GM23248 (cell line): ENCODE measurements around the gene SETD7. TPM values are rescaled to one million over a fixed set of nuclear protein-coding genes. Genes with fewer than 3 reads are reported as not detected.

Experiments used
- DNase-seq: peaks from one replicate; pipeline ENCODE4 v3.0.0-alpha.2; 2015
- H2AFZ ChIP-seq: fragments of 200-600 bp; sonication (generic); 2 replicates; pipeline ENCODE4 v1.6.1; 2016; ENCODE audit warnings: antibody characterized with exemption
- H3F3A ChIP-seq: fragments of 200-600 bp; sonication (generic); 2 replicates; pipeline ENCODE4 v1.6.1; 2016; ENCODE audit warnings: mild to moderate bottlenecking, antibody characterized with exemption, mixed run types; ENCODE audit not compliant: insufficient read depth
- H3K27ac ChIP-seq: fragments of 200-600 bp; sonication (generic); 2 replicates; pipeline ENCODE4 v1.5.1; 2016; ENCODE audit warnings: mild to moderate bottlenecking
- H3K27me3 ChIP-seq: fragments of 200-600 bp; sonication (generic); replicated peaks from 2 replicates; pipeline ENCODE4 v1.6.1; 2016; ENCODE audit warnings: mild to moderate bottlenecking; ENCODE audit not compliant: insufficient read depth
- H3K36me3 ChIP-seq: fragments of 200-600 bp; sonication (generic); 2 replicates; pipeline ENCODE4 v1.6.1; 2016; ENCODE audit warnings: low read depth, mild to moderate bottlenecking
- H3K4me1 ChIP-seq: fragments of 200-600 bp; sonication (generic); 2 replicates; pipeline ENCODE4 v1.6.1; 2016; ENCODE audit warnings: mild to moderate bottlenecking; ENCODE audit not compliant: insufficient read depth
- H3K4me2 ChIP-seq: fragments of 200-600 bp; sonication (generic); one replicate; pipeline ENCODE4 v1.6.1; 2016; ENCODE audit warnings: mild to moderate bottlenecking; ENCODE audit not compliant: unreplicated experiment
- H3K4me3 ChIP-seq: fragments of 200-600 bp; sonication (generic); 2 replicates; pipeline ENCODE4 v1.5.1; 2016; ENCODE audit warnings: mild to moderate bottlenecking
- H3K79me2 ChIP-seq: fragments of 200-600 bp; sonication (generic); 2 replicates; pipeline ENCODE4 v1.6.1; 2016; ENCODE audit warnings: mild to moderate bottlenecking; ENCODE audit not compliant: insufficient read depth
- H3K9ac ChIP-seq: fragments of 200-600 bp; sonication (generic); 2 replicates; pipeline ENCODE4 v1.6.1; 2016; ENCODE audit warnings: mild to moderate bottlenecking
- H3K9me2 ChIP-seq: fragments of 200-600 bp; sonication (generic); 2 replicates; pipeline ENCODE4 v1.6.1; 2016; ENCODE audit warnings: mixed run types, mild to moderate bottlenecking, moderate library complexity; ENCODE audit not compliant: insufficient read depth
- H3K9me3 ChIP-seq: fragments of 200-600 bp; sonication (generic); one replicate; pipeline ENCODE4 v1.6.1; 2017; ENCODE audit warnings: low read depth
- H4K20me1 ChIP-seq: fragments of 200-600 bp; sonication (generic); 2 replicates; pipeline ENCODE4 v1.6.0; 2016; ENCODE audit not compliant: insufficient read depth
- EZH2 ChIP-seq: fragments of 200-600 bp; sonication (generic); IDR thresholded peaks from 2 replicates; pipeline ENCODE4 v1.6.1; 2018; ENCODE audit warnings: antibody characterized with exemption, mild to moderate bottlenecking; ENCODE audit not compliant: insufficient read depth, poor library complexity, severe bottlenecking
- EZH2phosphoT487 ChIP-seq: fragments of 200-600 bp; sonication (generic); IDR thresholded peaks from 2 replicates; pipeline ENCODE4 v1.6.1; 2018; ENCODE audit warnings: antibody characterized with exemption, moderate library complexity, mild to moderate bottlenecking, low read depth; ENCODE audit not compliant: insufficient read depth
- WGBS, 2 experiments: methylation state at CpG; one replicate each; pipeline ENCODE4 v1.1.6; 2015 to 2017; ENCODE audit warnings: low lambda C conversion rate in 2 of 2, low coverage in 1 of 2; ENCODE audit errors: missing lambda C conversion rate in 2 of 2; 5-methylcytosine and 5-hydroxymethylcytosine counted together
- in situ Hi-C: fragments of 300-500 bp; cut with MboI; formaldehyde crosslinking; loops from 2 replicates; pipeline ENCODE4 v1.15.0; 2020
- polyA plus RNA-seq: library from polyadenylated mRNA; unstranded; fragments of >200 nt; fragmentation: Nextera tagmentation; extraction: Ambion mirVana; gene quantifications from 2 replicates; pipeline ENCODE4 v1.2.1, GENCODE V29; 2016
- total RNA-seq: library from RNA; depleted of rRNA; stranded (reverse); fragments of >200 nt; shearing (Covaris generic); gene quantifications from 2 replicates; pipeline ENCODE4 v1.2.3, GENCODE V29; 2014

SETD7 gene
- total and polyA plus RNA-seq, 2 experiments from 2014 or later = 34.0 to 82.5 TPM

DNA sequence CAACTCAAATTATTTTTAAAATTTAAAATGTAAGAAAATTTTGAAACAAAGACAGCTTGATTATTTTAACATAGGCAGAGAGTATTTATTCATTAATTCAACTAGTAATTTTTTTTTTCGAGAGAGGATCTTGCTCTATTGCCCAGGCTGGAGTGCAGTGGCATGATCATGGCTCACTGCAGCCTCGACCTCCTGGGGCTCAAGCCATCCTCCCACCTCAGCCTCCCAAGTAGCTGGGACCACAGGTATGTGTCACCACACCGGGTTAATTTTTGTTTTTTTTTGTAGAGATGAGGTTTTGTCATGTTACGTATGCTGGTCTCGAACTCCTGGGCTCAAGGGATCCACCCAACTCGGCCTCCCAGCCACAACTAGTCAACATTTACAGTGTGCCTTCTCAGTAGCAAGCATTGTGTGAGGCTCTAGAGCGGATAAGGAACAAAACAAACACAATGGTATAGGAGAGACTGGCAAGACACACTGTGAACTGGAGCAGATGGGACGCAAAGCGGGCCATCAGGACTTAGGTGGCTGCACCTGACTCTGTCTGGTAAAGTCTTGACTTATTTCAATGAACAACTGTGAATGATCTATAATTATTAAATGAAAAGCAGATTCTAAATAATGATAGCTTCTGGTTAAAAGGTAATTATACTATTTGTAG, 21.6 kb downstream of the SETD7 start:
- no peaks in the 10 kb centered on the region for H3K36me3 ChIP-seq
- H3K27me3 ChIP-seq = no peaks in the 10 kb centered on the region
- no peaks in the 10 kb centered on the region for H3K9me3 ChIP-seq
- no peaks in the 10 kb centered on the region for H3K9me2 ChIP-seq
- H4K20me1 ChIP-seq = peaks cover 2% of the 10 kb centered on the region; the same call in 1 of the 2 replicates
- DNase-seq = no peak
- 0 out of 2 replicates have a peak, but pooled peaks cover under 1% of the 10 kb centered on the region for H3K4me1 ChIP-seq
- no peak for TF ChIP-seq EZH2
- no peak for TF ChIP-seq EZH2phosphoT487
- H3K79me2 ChIP-seq = peaks cover 77% of the 10 kb centered on the region
- H3F3A ChIP-seq = peaks cover 7% of the 10 kb centered on the region
- 92 to 95% methylated on average over 9 of the region's 9 CpGs for WGBS, 2 experiments
- no peak overlapping the region for H3K4me3 ChIP-seq
- no peak overlapping the region for H3K4me2 ChIP-seq
- in situ Hi-C loops = no loop called here
- H2AFZ ChIP-seq = no peak overlapping the region
- H3K27ac ChIP-seq = no peak overlapping the region
- no peak overlapping the region for H3K9ac ChIP-seq

DNA sequence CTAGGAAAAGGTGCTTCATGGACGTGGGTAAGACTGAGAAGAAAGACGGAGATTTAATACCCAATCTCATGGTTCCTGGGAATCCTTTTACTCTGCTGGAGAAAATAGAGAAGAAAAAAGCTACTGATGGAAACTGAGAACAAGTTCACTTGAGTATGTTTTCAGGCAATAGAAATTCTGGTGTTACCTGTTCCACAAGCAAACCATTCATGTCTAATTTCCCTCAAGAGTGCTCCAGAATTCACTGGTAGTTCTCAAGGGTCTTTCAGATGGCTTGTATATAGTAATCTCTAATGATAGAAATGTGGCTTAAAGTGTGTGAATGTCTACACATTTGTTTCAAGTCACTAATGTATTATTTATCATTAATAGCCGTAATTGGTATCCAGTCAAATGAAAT, 22.5 kb downstream of the SETD7 start:
- Histone ChIP-seq H3K36me3 (no peaks in the 10 kb centered on the region), H3K9ac (no peak overlapping the region), H2AFZ (no peak overlapping the region), H3K27ac (no peak overlapping the region), H3K4me1 (peaks cover 1% of the 10 kb centered on the region; the same call in 1 of the 2 replicates), H3K9me3 (no peaks in the 10 kb centered on the region), H3K4me3 (no peak overlapping the region), H3K27me3 (no peaks in the 10 kb centered on the region), H4K20me1 (no peaks in the 10 kb centered on the region), H3K79me2 (peaks cover 67% of the 10 kb centered on the region), H3K9me2 (no peaks in the 10 kb centered on the region), H3K4me2 (no peak overlapping the region), H3F3A (peaks cover 13% of the 10 kb centered on the region)
- in situ Hi-C loops = no loop called here
- no peak for TF ChIP-seq EZH2
- no peak for TF ChIP-seq EZH2phosphoT487
- 65 to 67% methylated on average over 3 of the region's 3 CpGs for WGBS, 2 experiments
- no peak for DNase-seq

DNA sequence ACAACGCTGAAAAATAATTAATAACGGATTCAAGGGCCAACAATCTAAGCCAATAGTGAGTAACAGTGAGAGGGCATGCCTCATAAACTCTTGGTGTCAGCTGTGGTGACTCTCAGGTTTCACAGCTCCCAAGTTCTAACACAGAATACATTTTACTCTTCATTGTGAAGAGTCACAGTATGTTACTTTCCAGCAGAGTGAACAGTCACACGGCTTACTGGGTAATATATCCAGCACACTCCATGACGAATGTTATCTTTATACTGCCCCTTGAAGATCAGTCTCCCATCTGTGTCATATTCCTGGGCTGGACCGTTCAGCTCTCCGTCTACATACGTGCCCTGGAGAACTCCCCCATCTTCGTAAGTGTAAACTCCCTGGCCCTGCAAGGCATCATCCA, 23.1 kb downstream of the SETD7 start:
- H3K9ac ChIP-seq = no peak overlapping the region
- 53 to 55% methylated on average over 8 of the region's 8 CpGs for WGBS, 2 experiments
- H3K27ac ChIP-seq = no peak overlapping the region
- no peaks in the 10 kb centered on the region for H3K9me2 ChIP-seq
- no peaks in the 10 kb centered on the region for H3K9me3 ChIP-seq
- H3K4me1 ChIP-seq = peaks cover 6% of the 10 kb centered on the region; the same call in 1 of the 2 replicates
- peaks cover 62% of the 10 kb centered on the region for H3K79me2 ChIP-seq
- H3F3A ChIP-seq = peaks cover 18% of the 10 kb centered on the region
- in situ Hi-C loops = no loop called here
- no peaks in the 10 kb centered on the region for H3K27me3 ChIP-seq
- H3K4me3 ChIP-seq = no peak overlapping the region
- no peak for TF ChIP-seq EZH2phosphoT487
- H2AFZ ChIP-seq = no peak overlapping the region
- DNase-seq = peak; percentile 50
- H3K36me3 ChIP-seq = peaks cover 4% of the 10 kb centered on the region; the same call in 1 of the 2 replicates
- no peak overlapping the region for H3K4me2 ChIP-seq
- no peaks in the 10 kb centered on the region for H4K20me1 ChIP-seq

DNA sequence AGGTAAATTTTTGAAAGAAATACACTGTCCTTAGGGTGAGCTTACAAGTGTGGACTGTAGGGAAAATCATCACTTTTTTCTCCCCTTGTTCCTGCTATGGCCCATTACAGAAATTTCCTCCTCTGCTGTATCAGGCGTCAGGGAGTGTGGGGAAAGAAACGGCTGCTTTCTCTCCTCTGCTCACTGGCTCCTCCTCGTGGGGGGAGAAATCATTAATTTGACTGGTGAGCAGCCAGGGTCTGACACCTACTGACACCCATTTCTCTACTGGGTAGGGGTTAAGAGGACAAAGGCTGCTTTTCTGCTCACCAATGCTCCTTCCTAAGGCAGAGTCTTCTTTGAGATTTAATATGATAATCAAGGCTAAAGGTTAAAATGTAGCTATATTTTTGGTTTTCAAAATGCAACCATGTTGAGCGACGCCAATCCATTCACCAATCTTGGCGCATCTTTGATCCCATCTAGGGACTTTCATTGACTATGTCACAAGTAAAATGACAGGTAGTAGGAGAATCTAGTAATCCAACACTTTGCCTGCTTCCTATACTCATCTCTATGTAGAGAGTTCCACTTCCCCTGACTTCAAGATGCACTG, 25.1 kb downstream of the SETD7 start:
- Histone ChIP-seq H3K9me2 (no peaks in the 10 kb centered on the region), H3K4me2 (no peak overlapping the region), H3K9ac (no peak overlapping the region), H3K27ac (no peak overlapping the region), H3K27me3 (no peaks in the 10 kb centered on the region), H3F3A (peaks cover 21% of the 10 kb centered on the region), H3K4me3 (no peak overlapping the region), H3K79me2 (peaks cover 47% of the 10 kb centered on the region), H3K36me3 (peaks cover 17% of the 10 kb centered on the region; the same call in 1 of the 2 replicates), H2AFZ (no peak overlapping the region), H4K20me1 (no peaks in the 10 kb centered on the region), H3K9me3 (no peaks in the 10 kb centered on the region), H3K4me1 (peaks cover 6% of the 10 kb centered on the region; the same call in 1 of the 2 replicates)
- TF ChIP-seq EZH2phosphoT487 (no peak), EZH2 (no peak)
- WGBS, 2 experiments = 79 to 86% methylated on average over 6 of the region's 6 CpGs
- in situ Hi-C loops = no loop called here
- peak; percentile 30 for DNase-seq
